Type B pancreatic cell (in vitro differentiated cells): ENCODE results near the gene RUSC1. TPM values are rescaled to one million over a fixed set of nuclear protein-coding genes. Genes with fewer than 3 reads are reported as not detected.

Experiments used
- DNase-seq: peaks from one replicate; pipeline ENCODE4 v3.0.0; 2021; ENCODE audit warnings: mixed read lengths; ENCODE audit not compliant: unreplicated experiment; ENCODE audit errors: extremely low spot score
- H3K27ac Mint-ChIP-seq: 2 replicates; pipeline ENCODE4 v1.8.0; 2021; ENCODE audit warnings: mild to moderate bottlenecking, mixed read lengths
- H3K27me3 Mint-ChIP-seq: 2 replicates; pipeline ENCODE4 v1.8.0; 2021; ENCODE audit warnings: mixed read lengths
- H3K36me3 Mint-ChIP-seq: 2 replicates; pipeline ENCODE4 v1.8.0; 2021; ENCODE audit warnings: mixed read lengths
- H3K4me1 Mint-ChIP-seq: one replicate; pipeline ENCODE4 v1.8.0; 2021; ENCODE audit warnings: mixed read lengths; ENCODE audit not compliant: unreplicated experiment
- H3K4me3 Mint-ChIP-seq: 2 replicates; pipeline ENCODE4 v1.8.0; 2021; ENCODE audit warnings: mild to moderate bottlenecking, mixed read lengths
- H3K9me3 Mint-ChIP-seq: 2 replicates; pipeline ENCODE4 v1.8.0; 2021; ENCODE audit warnings: mixed read lengths
- total RNA-seq: library from RNA; stranded (reverse); gene quantifications from 2 replicates; pipeline ENCODE4 v1.2.1, GENCODE V29; 2021; ENCODE audit warnings: low replicate concordance
- TF ChIP-seq, protein P1 (sequence below): fragments of 200-600 bp; sonication (generic); conservative IDR thresholded peaks from 2 replicates; pipeline ENCODE4 v1.5.0; 2021; ENCODE audit warnings: antibody characterized with exemption, mild to moderate bottlenecking

Gene RUSC1
- total RNA-seq, 1 donor from 2014 or later: 39.1 TPM

DNA sequence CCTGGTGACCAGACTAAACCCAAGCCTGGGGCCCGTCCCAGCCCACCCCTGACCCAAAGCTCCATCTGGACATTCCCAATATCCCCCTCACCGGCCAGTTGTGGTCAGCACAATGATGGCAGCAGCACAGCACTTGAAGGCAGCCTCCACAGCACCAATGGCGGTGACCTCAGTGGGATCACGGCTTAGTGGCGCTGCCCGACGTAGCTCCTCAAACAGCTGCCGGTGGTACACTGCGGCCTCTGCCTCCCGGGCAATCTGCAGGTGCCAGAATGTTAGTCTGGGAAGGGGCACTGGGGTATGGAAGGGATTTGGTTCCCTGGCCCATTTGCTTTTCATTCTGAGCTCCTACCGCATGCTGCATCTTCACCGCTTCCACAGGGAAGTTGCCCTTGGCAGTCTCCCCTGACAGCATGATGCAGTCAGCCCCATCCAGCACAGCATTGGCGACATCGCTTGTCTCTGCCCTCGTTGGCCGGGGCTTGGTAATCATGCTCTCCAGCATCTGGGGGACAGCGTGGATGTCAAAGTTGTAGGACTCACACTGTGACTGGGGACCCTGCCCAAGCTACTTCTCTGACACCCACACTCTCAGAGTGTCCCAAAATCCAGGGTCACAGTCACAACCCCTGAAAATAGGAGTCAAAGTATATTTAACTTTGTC, 27.5 kb upstream of the RUSC1 start:
- no peak overlapping the region for H3K27ac Mint-ChIP-seq
- H3K4me3 Mint-ChIP-seq: no peak overlapping the region

DNA sequence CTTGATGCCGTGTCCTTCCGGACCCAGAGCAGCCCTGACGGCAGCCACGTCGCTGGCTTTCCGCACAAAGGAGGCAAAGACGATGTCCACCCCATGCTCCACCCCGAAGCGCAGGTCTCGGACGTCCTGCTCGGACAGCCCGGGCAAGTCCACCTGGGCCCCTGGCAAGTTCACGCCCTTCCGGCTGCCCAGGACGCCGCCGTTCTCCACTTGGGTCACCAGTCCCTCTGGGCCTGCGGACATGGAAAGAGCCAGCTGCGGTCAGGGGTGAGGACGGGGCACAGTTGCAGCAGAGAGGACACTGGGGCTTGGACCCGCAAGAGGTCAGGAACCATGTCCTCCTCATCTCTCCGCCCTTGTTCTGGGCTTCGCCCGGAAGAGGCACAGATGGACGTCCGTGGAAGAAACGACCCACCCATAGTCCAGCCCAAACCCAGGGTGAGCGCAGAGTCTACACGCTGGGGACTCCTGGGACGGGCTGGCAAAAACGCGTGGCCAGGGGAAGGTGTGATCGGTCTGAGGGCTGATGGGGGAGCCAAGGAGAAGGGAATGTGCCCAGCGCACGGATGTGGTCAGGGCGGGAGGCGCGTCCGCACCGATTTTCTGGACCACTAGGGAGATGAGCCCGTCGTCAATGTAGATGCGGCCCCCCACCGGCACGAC, 26.0 kb upstream of the RUSC1 start:
- no peaks in the 10 kb centered on the region for H3K4me1 Mint-ChIP-seq
- no peaks in the 10 kb centered on the region for H3K9me3 Mint-ChIP-seq
- TF ChIP-seq, protein P1, sequence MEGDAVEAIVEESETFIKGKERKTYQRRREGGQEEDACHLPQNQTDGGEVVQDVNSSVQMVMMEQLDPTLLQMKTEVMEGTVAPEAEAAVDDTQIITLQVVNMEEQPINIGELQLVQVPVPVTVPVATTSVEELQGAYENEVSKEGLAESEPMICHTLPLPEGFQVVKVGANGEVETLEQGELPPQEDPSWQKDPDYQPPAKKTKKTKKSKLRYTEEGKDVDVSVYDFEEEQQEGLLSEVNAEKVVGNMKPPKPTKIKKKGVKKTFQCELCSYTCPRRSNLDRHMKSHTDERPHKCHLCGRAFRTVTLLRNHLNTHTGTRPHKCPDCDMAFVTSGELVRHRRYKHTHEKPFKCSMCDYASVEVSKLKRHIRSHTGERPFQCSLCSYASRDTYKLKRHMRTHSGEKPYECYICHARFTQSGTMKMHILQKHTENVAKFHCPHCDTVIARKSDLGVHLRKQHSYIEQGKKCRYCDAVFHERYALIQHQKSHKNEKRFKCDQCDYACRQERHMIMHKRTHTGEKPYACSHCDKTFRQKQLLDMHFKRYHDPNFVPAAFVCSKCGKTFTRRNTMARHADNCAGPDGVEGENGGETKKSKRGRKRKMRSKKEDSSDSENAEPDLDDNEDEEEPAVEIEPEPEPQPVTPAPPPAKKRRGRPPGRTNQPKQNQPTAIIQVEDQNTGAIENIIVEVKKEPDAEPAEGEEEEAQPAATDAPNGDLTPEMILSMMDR: no peak
- no peak for DNase-seq
- no peak overlapping the region for H3K27ac Mint-ChIP-seq
- H3K27me3 Mint-ChIP-seq: peaks cover 12% of the 10 kb centered on the region
- no peak overlapping the region for H3K4me3 Mint-ChIP-seq
- H3K36me3 Mint-ChIP-seq: no peaks in the 10 kb centered on the region

More for the DNA sequence above, 27.5 kb upstream of the RUSC1 start:
- DNase-seq: no peak
- Mint-ChIP-seq H3K9me3 (no peaks in the 10 kb centered on the region), H3K36me3 (peaks cover 5% of the 10 kb centered on the region), H3K4me1 (no peaks in the 10 kb centered on the region), H3K27me3 (peaks cover 12% of the 10 kb centered on the region)
- TF ChIP-seq, protein P1: no peak

DNA sequence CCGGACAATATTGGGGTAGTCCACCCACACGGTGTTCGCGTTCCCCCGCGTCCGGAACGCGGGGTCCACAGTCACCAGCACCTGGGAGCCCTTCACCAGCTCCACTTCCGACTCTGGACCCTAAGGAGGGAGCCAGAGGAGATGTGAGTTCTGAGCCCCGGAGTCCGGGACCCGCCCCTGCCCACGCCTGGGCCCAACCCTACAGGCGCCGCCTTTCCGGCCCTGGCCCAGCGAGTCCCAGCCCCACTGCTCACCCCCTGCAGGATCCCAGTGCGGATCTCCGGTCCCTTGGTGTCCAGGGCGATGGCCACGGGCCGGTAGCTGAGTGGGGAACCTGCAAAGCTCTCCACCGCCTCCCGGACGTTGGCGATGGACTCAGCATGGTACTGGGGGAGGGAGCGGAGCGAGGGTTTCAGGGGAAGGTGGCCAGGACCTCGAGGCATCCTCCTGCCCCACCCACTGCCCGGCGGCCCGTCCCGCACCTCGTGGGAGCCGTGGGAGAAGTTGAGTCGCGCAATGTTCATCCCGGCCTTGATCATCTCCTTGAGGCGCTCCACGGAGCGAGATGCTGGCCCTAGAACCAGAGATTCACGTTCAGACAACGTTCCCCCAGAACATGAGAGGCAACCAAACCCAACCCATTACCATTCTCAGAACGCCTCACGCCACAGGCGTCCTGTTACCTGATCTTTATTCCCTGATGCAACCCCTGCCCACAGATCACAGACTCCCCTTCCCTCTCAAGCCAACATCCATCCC, 25.3 kb upstream of the RUSC1 start:
- Mint-ChIP-seq H3K9me3 (no peaks in the 10 kb centered on the region), H3K4me1 (no peaks in the 10 kb centered on the region), H3K27me3 (peaks cover 12% of the 10 kb centered on the region), H3K27ac (no peak overlapping the region), H3K36me3 (no peaks in the 10 kb centered on the region), H3K4me3 (no peak overlapping the region)
- TF ChIP-seq, protein P1: no peak
- no peak for DNase-seq

DNA sequence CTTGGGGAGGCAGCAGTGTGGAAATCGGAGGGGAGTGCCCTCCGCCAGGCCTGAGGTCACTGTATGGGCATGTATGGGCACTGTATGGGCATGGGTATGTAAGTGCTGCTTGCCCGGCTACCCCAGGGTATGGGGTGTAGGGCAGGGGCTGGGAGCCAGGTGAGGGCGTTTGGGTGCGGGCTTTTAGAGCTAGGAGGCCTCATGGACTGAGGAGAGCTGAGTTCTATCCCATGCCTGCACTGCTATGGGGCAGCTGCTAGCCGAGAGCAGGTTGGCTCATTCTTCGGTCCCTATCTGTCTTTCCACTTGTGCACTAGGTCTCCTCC, 24.8 kb upstream of the RUSC1 start:
- Mint-ChIP-seq H3K27me3 (peaks cover 12% of the 10 kb centered on the region), H3K36me3 (no peaks in the 10 kb centered on the region), H3K9me3 (no peaks in the 10 kb centered on the region), H3K4me1 (no peaks in the 10 kb centered on the region), H3K4me3 (no peak overlapping the region), H3K27ac (no peak overlapping the region)
- DNase-seq: no peak
- TF ChIP-seq, protein P1: no peak

DNA sequence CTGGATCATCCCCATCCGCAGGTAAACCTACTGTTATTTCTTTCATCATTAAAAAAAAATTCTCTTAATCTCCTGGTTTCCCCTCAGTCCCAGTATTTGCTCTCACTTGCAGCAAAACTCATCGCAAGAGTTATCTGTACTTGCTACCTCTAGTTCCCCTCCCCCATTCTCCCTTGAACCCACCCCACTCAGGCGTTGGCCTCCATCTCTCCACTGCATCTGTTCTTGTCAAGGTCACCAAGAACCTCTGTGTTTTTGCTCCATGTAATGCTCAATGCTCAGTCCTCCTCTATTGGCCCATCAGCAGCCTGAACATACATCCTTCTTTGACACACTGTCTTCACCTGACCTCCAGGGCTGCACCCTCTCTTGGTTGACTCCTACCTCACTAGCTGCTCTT, 24.0 kb upstream of the RUSC1 start:
- Mint-ChIP-seq H3K27ac (no peak overlapping the region), H3K4me3 (no peak overlapping the region), H3K27me3 (peaks cover 8% of the 10 kb centered on the region), H3K36me3 (no peaks in the 10 kb centered on the region), H3K4me1 (no peaks in the 10 kb centered on the region), H3K9me3 (no peaks in the 10 kb centered on the region)
- TF ChIP-seq, protein P1: no peak
- no peak for DNase-seq
